NCI-H2081 (cell line): Measurements from ENCODE around the gene A4GALT.

Experiments used
- DNase-seq, 2 experiments: peaks; one replicate each; lab custom pipeline; 2025; lab: John Stamatoyannopoulos, UW

Gene A4GALT

DNA sequence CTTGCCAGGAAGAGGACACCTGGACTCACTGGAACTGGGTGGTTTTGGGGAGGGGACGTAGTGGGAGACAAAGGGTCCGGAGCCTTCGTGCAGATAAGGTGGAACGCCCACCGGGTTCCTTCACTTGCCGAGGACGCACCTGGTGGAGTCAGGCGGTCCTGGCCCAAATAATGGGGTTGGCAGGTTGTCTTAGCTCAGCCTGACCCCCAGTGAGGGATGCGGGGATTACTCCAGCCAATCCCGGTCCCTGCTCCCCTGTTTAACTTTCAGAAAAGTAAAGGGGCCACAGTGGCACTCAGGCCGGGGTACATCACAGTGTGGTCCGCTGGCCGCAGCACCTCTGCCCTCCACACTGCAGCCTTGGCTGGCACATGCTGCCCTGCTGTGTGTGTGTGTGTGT is 18.0 kb downstream of the A4GALT start:
- no peak for DNase-seq

DNA sequence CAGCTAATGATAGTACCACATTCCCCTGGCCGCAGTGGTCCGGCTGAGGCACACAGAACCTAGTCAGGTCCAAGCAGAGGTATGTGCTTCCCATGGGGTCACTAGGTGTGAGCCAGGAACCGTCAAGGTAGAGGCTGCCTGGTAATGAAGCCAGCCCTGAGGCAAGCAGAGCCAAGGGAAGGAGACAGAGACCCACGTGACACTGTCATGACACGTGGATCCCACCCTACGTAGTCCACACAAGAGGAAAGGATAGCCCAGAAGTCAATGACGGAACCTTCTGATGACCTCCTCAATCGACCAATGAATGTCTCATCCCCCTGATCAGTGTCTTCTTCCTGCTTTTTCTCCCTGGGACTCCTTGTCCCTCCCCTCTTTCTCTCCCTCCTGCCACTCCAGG is 19.0 kb downstream of the A4GALT start:
- DNase-seq: no peak

DNA sequence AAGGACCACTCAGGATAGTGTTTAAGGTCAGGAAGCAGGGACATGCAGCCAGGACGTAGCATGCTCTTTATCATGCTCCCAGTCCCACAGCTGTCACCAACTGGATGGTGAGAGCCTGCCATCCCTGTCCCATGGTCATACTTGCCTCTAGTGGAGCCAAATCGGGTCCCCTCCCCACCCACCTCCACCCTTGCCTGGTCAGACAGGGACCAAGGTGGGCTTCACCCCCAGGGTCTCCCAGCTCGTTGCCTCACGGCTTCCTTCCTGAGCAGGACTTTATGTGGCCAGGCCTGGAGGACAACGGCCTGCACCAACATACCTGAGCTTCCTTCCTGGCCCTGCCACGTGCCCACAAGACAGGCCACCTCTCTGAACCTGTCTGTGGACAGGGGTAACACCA is 19.8 kb downstream of the A4GALT start:
- DNase-seq: no peak

DNA sequence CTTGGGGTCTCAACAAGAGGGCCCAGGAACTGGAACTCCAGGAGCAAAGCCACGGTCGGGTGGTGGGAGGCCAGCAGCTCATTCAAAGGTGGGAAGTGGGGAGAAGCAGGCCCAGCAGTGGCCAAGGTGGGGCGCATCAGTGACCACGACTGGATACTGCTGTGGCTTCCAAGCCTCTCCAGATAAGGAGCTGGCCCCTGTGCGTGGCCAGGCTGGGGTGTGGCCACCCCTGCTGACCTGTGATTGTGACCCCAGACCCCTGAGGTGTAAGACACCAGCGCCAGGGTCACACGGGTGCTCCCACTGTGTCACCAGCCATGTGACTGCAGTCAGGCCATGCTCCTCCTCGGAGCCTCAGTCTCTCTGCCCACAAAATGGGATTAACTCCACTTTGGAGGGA is 20.3 kb downstream of the A4GALT start:
- no peak for DNase-seq

DNA sequence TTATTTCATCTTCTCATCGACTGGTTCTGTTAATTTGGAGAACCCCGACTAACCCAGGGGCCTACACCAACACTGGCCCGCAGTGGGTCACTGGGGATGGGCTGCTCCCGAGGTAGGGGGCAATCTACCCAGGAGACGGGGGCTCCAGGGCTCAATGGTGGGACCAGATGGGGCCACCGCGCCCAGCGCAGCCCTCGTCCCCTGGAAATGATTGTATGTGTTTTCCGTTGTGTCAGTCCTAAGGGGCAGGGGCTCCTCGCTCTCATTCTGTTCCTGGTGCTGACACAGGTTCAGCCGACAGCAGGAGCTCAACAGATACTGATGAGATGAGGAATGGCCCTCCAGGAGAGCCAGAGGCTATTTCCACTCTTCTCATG is 20.7 kb downstream of the A4GALT start:
- DNase-seq: no peak

DNA sequence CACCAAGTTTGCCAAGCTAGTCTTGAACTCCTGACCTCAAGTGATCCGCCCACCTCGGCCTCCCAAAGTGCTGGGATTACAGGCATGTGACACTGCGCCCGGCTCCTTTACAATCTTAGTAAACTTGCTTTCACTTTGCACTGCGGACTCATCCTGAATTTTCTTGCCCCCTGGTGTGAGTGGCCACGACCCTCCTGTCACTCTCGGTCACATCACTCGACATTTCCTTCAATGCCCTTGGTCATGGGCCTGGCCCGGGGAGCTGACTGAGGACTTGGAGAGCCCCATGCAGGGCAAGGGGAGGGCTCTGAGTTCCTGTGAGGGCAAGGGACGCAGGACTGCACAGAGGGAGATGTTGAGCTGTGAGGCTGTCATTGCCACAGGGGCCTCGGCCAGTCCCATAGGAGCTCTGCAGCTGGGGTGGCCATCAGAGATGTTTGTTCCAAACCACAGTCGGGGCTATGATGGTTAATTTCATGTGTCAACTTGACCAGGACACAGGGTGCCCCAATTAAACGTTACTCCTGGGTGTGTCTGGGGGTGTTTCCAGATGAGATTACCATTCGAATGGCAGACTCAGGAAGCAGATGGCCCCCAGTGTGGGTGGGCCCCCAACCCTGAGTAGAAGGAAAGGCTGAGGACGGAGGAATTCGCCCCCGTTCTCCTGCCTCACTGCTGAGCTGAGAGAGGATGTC is 21.2 kb downstream of the A4GALT start:
- DNase-seq: no peak

DNA sequence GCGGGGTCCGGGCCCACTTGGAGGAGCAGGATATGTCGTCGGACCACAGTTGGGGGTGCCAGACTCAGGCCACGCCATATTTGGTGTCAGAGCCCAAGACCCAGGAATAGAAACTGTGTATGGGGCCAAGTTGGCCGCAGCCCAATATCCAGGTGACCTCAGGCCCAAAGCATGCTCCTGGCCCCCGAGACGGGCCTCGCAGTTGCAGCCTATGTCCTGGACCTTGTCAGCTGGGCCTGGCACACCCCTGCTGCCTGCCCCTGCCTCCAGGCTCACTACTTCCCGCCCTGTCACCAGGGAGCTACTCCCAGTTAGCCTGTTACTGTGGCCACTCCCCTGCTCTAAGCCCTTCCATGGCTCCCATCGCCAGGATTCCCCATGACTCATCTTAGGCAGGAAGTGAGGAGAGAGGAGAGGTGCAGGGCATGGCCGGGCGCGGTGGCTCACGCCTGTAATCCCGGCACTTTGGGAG is 23.1 kb downstream of the A4GALT start:
- DNase-seq: no peak

DNA sequence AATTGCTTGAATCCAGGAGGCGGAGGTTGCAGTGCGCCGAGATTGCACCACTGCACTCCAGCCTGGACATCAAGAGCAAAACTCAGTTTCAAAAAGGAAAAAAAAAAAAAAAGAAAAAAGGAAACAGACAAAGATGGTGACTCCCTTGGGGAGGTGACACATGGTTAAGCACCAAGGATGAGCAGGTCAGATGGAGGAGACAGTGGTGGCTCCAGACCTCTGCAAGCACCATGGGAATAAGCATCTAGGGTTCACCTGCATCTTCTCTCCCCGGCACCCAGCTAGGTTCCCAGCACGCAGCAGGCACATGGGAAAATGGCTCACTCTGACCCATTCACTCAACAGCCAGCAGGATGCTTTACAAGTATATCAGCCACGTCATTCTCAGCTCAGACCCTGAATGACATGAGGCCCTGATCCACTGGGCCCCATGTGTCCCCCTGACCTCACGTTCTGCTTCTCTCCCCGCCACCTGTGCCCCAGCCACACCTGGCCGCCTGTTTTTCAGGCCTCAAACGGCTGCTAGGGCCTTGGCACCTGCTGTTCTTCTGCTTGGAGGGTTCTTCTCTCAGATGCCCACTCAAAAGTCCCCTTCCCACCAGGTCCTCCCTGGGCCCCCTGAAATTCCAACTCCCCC is 24.2 kb downstream of the A4GALT start:
- DNase-seq: no peak

DNA sequence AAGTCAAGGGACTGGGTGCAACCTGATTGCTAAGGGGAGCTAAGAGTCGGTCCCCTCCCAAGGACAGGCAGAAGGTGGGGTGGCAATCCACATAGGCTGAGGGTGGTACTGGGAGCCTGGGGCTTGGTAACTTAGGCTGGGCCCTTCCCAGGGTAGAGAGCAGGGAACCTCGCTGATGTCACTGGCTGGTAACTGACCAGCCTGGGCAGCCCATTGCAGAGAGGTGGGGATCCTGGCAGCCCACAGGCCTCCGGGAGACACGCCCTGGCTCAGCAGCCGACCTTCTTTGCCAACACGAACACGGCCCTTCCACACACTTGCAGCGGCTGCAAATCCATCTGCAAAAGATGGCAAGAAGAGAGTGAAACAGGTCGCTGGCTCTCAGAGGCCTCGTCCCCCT is 25.4 kb downstream of the A4GALT start:
- DNase-seq: no peak

DNA sequence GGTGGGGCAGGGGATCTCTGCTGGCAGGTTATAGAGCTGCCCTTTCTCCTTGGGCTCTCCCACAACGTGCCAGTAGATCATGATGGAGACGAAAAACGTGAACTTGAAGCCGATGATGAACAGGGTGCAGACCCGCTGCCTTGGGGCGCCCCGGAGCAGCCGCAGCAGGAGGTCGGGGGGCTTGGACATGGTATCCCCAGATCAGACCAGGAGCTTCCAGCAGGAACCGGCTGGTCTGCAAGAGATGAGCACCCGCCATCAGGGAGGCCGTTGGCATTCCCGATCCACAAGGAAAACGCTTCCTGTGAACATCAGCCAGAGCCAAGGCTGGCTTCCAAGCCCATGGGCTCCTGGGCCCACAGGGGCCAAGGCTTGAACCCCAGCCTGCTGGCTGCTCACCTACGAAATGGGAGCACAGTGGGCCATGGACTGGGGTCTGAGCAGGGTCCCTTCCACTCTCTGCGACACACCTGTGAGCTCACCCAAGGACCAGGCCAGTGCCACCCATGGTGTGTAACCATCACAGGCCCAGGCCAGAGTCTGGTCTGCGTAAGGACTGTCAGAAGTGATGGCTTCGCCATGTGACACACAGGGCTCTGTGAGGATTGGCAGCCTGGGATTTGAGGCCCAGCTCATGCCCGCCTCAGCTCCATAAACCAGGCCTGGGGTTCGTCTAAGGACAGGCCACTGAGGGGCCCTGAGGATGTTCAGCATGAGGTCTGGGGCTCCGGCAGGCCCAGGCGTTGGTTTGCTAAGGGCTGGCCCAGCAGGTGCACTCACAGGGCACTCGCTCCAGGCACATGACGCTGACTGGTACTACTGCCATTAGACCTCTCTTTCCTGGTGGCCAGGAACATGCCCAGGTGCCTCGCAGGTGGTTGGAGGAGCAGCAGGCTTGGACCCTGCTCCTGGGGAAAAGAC is 26.6 kb downstream of the A4GALT start:
- DNase-seq: no peak

DNA sequence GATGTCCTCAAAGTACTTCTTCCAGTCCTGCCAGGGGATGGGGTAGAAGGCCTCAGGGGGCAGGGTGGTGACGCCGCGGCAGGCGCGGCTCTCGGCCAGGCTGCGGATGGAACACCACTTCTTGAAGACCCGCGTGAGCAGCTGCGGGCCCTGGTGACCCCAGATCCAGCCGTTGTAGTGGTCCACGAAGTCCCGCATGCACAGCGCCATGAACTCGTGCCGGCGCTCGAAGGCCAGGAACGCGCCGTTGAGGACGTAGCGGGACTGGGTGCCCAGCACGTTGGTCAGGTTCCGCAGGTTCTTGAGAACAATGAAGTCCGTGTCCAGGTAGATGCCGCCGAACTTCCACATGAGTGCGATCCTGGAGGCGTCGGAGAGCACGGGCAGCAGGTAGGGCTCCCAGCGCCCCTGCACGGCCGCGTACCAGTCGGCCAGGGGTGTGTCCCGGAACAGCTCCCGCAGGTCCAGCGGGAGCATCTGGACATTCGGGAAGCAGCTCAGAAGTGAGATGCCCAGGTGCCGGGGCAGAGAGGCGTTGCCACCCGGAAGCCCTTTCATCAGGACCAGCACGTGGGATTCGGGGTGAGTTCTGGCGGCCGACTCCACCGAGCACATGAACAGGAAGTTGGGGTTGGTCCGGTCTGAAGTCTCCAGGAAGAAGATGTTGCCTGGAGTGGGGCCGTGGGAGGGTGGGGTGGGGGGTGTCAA is 27.5 kb downstream of the A4GALT start:
- no peak for DNase-seq

DNA sequence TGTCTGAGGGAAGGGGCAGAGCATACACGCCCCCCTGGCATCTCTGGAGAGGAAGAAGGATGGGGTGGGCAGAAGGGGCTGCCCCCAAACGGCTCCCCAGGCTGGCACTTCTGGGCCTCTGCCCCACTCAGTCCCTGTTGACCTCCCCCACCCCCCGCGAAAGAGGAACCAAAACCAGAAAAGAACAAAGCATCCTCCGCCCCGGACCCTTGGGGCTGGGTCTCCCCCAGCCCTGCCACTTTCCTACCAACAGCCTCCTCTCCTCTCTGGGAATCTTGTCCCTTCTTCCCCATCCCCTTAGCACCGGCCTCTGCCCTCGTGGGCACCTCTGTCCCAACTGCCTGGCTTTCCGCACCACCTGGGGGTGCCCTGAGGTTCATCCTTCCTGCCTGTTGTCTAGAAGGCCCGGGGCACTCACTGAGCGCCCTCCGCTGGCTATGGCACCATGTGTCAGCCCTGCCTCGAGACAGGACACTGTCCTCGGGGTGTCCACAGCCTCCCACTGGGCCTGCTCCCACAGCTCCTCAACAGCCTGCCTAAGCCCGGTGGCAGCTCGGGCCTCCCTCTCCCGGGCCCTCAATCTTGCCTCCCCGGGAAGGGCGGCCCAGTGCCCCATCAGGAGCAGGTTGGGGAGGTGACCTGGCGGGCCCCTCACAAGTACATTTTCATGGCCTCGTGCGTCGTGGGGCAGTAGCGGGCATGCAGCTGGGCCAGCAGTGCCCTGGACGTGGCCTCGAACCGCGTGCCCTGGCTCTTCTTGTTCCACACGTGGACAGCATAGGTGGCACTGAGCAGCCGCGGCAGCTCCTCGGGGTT is 28.2 kb downstream of the A4GALT start:
- no peak for DNase-seq

DNA sequence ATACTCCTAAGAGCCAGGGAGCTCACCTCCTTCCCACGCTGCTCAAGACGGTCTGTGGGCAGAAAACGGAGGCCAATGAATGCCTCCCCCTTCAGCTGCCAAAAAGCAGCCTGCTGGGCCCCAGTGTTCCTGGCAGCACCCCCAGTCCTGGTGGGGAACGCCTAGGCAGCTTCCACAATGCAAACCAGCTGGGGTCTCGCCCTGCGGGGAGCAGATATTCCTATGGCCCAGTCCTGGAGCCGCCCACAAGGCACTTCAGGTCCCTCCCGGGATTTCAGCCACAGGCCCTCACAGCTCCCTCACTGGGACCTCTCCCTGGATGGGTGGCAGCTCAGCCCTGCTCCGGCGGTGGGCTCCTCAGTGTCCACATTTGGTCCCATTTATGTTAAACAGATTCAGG is 29.2 kb downstream of the A4GALT start:
- no peak for DNase-seq

DNA sequence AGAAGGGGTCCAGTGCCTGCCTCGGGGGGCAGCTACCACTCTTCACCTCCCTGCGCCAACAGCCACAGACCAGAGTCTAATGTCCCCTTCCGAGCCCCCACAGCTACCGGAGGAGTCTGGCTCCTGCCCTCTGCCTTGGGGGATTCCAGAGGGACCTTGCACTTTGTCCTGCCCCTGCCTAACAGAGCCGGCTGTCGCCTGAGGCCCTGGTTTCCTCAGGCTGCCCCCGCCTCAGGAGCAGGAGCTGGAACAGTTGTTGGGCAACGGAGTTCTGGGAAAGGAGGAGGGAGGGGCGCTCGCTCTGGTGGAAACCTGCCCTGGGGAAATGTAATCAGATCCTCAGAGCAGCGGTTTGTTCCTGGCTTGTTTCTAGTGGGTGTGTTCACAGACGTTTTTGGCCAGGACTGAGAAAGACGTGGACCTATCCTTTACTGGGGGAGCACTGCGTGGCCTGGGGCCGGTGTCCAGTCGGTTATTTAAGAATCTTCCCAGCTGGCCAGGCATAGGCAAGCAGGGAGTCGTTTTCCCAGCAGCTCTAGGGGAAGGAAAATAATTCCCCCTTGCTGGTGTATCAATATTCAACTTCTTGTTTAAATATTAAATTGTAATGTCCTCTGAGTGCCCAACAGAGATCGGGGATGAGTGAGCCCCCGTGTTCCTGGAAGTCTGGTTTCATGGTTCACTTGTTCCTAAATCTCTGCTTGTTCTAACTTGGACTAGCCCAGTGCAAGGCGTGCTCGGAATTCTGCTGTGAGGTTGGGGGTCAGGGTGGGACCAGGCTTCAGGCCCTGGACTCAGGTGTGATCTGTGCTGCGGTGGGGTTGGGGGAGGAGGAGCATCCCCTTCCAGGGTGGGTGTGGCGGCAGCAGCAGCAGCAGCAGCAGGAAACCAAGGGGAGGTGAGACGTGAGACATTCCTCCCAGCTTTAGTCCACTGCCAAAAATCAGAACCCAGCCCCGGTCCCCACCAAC is 32.1 kb downstream of the A4GALT start:
- peak; percentile 62 to 66 for DNase-seq

DNA sequence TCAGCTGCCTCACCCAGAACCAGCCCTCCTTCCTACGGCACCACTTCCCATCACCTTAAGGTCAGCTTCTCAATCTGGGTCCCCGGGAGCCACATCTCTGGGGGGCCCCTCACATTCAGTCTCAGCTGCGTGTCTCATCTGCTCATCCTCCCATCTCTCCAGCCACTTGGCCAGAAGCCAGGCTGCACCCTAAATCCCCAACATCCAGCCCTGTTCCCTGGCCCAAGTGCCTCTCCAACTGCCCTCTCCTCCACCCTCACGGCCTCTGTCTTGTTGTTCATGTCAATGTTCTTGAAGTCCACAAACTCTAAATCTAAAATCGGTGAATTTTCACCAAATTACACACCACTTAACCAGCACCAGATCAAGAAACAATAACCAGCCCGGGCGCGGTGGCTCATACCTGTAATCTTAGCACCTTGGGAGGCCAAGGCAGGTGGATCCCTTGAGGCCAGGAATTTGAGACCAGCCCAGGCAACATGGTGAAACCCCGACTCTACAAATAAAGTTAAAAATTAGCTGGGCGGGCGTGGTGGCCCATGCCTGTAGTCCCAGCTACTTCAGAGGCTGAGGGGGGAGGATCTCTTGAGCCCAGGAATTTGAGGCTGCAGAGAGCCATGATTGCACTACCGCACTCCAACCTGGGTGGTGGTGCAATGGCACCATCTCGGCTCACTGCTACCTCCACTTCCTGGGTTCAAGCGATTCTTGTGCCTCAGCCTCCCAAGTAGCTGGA is 33.7 kb downstream of the A4GALT start:
- DNase-seq: no peak

DNA sequence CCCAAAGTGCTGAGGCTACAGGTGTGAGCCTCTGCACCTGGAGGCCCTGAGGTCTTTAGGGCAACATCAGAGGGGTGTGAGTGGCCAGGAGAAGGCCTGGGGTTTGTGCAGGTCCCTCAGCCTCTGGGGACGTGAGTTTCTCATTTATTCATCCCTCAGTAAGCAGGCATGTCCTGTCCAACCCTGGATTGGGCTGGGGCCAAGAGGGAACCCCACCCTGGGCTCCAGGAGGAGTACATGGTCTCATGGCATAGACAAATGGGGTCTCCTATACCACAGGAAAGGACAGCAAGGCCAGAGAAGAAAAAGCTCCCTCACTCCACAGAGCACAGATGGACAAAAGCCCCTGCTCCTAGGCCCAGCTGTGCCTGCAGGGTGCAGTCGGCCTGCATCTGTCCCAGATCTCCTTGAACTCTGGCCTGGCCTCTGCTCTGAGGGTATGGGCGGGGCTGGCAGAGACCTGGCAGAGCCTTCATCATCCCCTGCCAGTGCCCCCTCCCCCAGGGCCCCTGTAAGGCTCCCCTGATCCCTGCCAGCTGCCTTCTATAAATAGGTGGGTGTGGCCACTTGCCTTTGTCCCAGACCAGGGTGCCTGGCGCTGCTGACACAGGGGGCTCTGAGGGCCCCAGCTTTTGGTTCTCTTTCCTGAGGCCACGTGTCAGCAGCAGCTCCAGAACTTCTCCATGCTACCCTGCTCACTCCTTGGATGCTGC is 34.6 kb downstream of the A4GALT start:
- DNase-seq: no peak

DNA sequence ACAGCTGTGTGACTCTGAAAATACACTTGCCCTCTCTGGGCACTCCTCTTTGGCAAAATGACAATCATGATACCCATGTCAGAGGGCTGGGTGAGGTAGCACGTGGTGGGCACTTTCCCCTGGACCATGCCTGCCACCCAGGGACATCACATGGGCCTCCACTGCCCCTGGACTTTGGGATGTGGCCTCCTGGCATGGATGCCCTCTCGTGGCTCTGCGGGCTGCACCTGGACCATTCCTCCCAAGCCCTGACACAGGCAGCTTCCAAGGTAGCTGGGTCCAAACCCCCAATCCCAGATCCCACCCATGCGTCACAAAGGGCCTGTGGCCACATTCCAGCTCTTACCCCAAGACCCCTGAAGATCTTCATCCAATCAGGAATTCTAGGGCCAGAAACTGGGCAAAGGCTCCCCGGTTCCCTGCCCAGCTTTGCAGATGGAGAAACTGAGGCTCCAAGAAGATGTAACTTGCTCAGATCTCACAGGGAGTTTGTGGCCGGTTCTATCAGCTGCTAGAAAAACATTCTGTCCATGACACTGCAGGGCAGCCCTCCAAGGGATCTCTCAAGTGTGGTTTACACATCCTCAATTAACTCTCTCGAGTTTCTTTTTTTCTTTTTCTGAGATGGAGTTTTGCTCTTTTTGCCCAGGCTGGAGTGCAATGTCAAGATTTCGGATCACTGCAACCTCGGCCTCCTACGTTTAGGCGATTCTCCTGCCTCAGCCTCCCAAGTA is 36.0 kb downstream of the A4GALT start:
- DNase-seq: no peak
